ENCODE measurements around the gene ASNS.
"Not testable (repeated sequence)": the region's sequence is repeated elsewhere in the genome, so short reads cannot be mapped to it uniquely, and the experiment has no call there.

ASNS gene

GRCh38 chr7:97872025-97872669 is at the start of gene ASNS:
Gene ASNS (minus strand): TSS chr7:97872408. CDS start chr7:97869156, 3,252 bp downstream.
- DNase-seq (ENCODE audit: low read depth): peak; percentile 48

- DNase-seq (ENCODE audit: low read depth): not testable (repeated sequence)
Measured at GRCh38 chr7:97921254-97921653, 49.0 kb upstream of the ASNS start.

GRCh38 chr7:97915267-97915666 is 43.1 kb upstream of the ASNS start:
- not testable (repeated sequence) for DNase-seq (ENCODE audit: low read depth)

GRCh38 chr7:97912294-97912693 is 40.1 kb upstream of the ASNS start:
- not testable (repeated sequence) for DNase-seq (ENCODE audit: low read depth)

- not testable (repeated sequence) for DNase-seq (ENCODE audit: low read depth)
Measured at GRCh38 chr7:97896893-97897292, 24.7 kb upstream of the ASNS start.

GRCh38 chr7:97891721-97892120 is 19.5 kb upstream of the ASNS start:
- DNase-seq (ENCODE audit: low read depth): not testable (repeated sequence)

- not testable (repeated sequence) for DNase-seq (ENCODE audit: low read depth)
Measured at GRCh38 chr7:97879527-97879926, 7.3 kb upstream of the ASNS start.

GRCh38 chr7:97874894-97875293 is 2.7 kb upstream of the ASNS start:
- not testable (repeated sequence) for DNase-seq (ENCODE audit: low read depth)

- no peak for DNase-seq (ENCODE audit: low read depth)
Measured at GRCh38 chr7:97873606-97874005, 1.4 kb upstream of the ASNS start.

- no peak for DNase-seq (ENCODE audit: low read depth)
Measured at GRCh38 chr7:97871659-97872024, 566 bp downstream of the ASNS start.

GRCh38 chr7:97868788-97869187 is 3.4 kb downstream of the ASNS start:
- no peak for DNase-seq (ENCODE audit: low read depth)

GRCh38 chr7:97868314-97868713 is 3.9 kb downstream of the ASNS start:
- DNase-seq (ENCODE audit: low read depth): no peak

- DNase-seq (ENCODE audit: low read depth): no peak
Measured at GRCh38 chr7:97865104-97865503, 7.1 kb downstream of the ASNS start.

- no peak for DNase-seq (ENCODE audit: low read depth)
Measured at GRCh38 chr7:97859606-97860204, 12.5 kb downstream of the ASNS start.

GRCh38 chr7:97858221-97858620 is 14.0 kb downstream of the ASNS start:
- DNase-seq (ENCODE audit: low read depth): no peak

- DNase-seq (ENCODE audit: low read depth): no peak
Measured at GRCh38 chr7:97857544-97857943, 14.7 kb downstream of the ASNS start.

- DNase-seq (ENCODE audit: low read depth): peak; percentile 42
Measured at GRCh38 chr7:97851683-97852082, 20.5 kb downstream of the ASNS start.

GRCh38 chr7:97850262-97851031 is 21.8 kb downstream of the ASNS start:
- not testable (repeated sequence) for DNase-seq (ENCODE audit: low read depth)

- no peak for DNase-seq (ENCODE audit: low read depth)
Measured at GRCh38 chr7:97847791-97848190, 24.4 kb downstream of the ASNS start.

GRCh38 chr7:97846945-97847344 is 25.3 kb downstream of the ASNS start:
- DNase-seq (ENCODE audit: low read depth): no peak

GRCh38 chr7:97845622-97846203 is 26.5 kb downstream of the ASNS start:
- no peak for DNase-seq (ENCODE audit: low read depth)

- DNase-seq (ENCODE audit: low read depth): no peak
Measured at GRCh38 chr7:97844036-97844435, 28.2 kb downstream of the ASNS start.

Data from GM04503 (cell line).